DMS153 treated with DMSO at 0.1 percent for 48 hours (cell line): Measurements from ENCODE around the gene RSPH9.
A peak's percentile ranks its signal among the peaks of the same experiment; 100 is the strongest.
"Not testable (repeated sequence)": the region's sequence is repeated elsewhere in the genome, so short reads cannot be mapped to it uniquely, and the experiment has no call there.

ENCODE experiments used
- DNase-seq: peaks from one replicate; lab custom pipeline; 2025; ENCODE audit not compliant: unreplicated experiment; lab: John Stamatoyannopoulos, UW

Gene RSPH9

DNA sequence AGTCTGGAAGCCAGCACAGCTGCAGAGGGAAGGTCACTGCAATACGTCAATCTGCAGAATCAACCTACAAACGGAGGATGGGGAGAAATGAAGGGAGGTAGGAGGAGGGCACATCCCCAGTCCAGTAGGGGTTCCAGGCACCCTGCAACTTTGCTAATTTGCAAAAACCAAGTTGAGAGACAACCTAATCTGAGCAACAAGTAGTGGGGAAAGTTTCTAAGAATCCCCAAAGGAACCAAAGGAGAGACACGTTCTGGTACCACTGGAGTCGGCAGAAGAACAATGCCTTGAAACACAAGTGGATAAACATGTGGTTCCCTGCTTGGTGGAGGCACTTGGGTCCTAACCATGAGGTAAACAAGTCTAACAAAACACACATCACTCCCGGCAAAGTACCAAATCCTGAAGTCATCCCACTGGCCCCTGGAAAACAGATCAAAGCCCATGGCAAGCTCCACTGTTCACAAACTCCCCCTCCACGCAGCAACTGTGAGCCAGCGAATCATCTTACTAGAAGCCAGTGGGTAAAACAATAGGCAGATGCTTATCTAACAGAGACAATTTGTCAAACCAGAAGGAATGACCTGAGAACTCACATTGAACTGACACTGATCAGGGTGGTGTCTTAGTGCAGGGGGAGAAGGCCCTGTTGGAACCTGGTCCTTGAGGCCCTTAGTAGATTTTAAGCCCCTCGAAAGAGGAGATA, 38.0 kb downstream of the RSPH9 start:
- DNase-seq, result no peak

DNA sequence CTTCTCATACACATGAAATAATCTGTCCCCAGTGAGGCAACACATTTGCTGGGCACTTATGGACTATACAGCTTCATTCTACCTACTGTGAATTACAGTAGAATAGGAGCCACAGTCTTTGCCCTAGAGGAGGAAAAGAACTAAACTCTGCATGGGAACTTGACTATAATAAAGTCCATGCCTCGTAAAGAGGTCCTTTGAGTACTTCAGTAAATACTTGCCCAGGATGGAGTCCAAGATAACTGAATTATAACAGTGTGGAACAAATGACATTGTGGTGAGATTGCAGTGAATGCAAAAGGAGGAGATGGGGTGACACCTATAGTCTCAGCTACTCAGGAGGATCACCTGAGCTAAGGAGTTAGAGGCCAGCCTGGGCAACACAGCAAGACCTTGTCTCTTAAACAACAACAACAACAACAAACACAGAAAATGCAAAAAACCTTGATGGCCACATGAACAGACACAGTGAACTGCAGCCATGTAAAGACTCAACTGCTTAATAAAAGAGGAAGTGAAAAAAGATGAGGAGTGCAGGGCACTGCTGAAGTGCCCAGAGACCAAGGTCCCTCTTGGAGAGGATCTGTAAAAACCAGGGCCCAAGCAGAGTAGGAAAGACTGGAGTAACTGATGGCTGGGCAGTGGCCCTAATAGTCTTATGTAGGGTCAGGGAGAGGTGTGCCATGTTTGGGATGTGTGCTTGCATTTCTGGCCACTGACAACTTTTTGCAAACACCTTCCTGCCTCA, 39.0 kb downstream of the RSPH9 start:
- no peak for DNase-seq

DNA sequence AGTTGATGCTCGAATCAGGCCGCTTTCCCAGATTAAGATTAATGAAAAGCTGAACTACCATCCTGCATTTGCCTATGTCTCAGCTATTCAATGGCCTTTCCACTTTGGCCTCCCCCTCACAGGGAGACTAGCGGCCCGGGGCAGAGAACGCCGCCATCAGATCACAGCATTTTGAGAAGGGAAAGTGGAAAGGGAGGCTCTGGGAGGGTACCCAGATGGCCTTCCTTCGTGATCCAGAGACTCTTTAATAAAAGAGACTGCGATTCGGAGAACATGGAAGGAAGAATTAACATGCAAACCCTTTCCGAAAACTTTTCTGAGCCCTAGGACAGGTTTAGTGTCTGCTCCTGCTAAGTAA, 42.2 kb downstream of the RSPH9 start:
- no peak for DNase-seq

DNA sequence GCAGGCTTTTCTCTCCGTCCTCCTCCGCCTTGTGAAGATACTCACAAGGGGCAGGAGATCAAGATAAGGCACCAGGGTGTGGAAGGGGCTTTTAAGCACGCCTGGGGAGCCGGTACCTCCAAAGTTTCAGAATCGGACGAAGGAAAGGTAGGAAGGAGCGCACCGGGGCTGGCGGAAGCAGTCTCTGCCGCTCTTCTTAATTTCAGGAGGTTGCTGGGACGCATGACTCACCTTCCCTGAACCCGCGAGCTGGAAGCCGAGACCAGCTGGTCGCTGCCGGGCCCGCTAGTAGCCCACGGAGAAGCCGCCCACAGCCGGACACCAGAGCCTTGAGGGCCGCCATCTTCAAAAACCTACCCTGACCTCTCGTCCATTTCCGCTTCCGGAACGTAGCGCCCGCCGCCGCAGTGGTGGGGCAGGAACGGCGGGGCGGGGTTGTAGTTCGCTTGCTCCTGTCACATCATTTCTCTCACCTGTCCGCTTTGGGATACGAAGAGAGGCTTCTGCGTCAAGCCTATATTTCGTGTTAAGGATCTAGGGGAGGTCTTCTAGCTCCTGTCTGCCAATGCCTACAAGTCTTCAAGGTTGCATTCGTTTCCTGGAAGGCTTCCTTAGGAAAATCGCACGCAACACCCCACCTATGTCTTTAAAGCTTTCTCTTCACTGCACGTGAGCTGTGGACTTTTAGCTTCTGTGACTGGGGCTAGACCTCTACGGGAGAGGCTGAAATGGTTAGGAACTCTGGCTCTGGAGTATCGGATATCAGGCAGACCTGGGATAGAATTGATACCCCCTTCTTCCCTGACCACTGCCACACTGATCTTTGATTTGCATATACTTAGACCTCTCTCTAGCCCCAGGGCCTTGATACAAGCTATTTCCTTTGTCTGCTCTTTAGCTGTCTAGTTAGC, 42.9 kb downstream of the RSPH9 start, which contains the start of gene MRPS18A:
MRPS18A (minus strand) TSS at position 355 of the 911 bp plus-strand sequence; CDS start at position 343, 12 bp downstream.
- peak; percentile 58 for DNase-seq

DNA sequence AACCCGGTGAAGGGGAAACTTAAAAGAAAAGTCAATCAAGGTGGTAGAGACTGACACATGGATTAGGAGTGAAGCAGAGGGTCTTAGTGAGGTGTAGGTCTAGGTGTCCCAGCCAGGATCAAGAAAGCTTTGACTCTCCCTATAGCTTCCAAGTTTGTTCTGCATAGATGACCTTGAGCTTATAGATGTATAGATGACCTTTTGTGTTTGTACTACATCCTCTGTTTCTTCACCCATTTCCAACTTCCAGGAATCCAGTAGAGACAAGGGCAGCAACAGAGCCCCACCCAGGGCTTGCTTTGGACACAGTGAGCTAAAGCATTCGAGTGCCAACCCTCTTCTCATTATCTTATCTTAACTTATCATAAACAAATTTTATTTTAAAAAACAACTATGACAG, 44.6 kb downstream of the RSPH9 start:
- DNase-seq, result no peak

DNA sequence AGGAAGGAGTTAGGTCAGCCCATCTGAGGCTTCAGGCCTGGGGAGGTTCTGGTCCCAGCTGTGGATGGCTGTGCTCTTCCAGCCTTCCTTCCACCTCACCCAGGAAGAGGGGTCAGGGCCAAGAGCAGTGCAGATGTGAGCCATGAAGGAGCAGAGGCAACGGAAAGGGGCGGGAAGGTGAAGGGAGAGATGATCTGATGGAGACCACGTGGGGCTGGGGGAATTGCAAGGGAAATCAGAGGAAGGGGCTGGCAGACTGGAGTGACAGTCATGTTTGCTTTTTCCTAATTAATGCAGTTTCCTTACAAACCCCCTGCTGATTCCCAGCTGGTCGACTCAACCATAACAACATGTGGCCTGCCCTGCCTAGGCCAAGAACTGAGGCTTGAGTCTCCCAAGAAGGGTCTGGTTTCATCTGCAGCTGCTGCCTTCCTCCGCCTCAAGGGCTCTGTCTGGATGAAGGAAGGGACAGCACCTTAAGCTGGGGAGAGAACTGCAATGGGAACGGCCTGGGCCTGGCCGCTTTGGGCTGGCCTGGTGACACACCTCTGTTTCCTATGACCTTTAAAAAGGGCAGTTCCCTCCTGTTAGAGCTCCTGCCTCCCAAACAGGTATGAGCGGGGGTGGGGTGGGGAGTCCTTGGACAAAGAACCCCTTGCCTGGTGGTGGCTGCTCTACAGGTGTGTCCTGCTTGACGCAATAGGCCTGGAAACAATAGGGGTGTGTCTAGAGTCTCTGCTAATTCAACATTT, 50.6 kb downstream of the RSPH9 start:
- DNase-seq, result peak; percentile 63

DNA sequence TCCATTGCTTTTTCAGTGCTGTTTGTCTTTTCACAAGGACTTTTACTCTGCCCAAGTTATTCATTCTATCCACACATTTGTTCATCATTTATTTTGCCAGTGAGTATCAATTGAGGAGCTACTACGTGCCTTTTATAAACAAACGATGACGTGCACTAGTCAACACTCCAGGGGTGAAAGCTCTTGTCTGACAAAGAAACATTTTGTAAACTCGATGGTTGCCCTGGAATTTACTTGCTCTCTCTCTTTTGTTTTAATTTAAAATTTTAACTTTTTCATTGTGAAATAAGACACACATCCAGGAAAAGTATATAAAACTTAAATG, 51.1 kb downstream of the RSPH9 start:
- no peak for DNase-seq

DNA sequence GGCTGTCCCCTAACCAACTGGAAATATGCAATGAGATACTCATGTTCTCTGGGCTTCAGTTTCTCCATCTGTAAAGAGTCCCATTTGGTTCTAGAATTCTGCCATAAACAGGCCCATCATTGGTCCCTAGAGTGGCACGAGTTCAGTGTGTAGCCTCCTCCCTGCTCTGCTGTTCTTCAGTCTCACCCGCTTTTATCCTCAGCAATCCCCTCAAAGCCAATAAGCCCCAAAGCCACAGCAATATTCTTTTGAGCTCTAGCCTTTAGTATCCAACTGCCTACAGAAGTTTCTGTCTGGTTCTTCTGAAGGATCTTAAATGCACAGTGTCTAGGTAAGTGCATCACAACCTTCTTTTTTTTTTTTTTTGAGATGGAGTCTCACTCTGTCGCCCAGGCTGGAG, 52.6 kb downstream of the RSPH9 start:
- no peak for DNase-seq

DNA sequence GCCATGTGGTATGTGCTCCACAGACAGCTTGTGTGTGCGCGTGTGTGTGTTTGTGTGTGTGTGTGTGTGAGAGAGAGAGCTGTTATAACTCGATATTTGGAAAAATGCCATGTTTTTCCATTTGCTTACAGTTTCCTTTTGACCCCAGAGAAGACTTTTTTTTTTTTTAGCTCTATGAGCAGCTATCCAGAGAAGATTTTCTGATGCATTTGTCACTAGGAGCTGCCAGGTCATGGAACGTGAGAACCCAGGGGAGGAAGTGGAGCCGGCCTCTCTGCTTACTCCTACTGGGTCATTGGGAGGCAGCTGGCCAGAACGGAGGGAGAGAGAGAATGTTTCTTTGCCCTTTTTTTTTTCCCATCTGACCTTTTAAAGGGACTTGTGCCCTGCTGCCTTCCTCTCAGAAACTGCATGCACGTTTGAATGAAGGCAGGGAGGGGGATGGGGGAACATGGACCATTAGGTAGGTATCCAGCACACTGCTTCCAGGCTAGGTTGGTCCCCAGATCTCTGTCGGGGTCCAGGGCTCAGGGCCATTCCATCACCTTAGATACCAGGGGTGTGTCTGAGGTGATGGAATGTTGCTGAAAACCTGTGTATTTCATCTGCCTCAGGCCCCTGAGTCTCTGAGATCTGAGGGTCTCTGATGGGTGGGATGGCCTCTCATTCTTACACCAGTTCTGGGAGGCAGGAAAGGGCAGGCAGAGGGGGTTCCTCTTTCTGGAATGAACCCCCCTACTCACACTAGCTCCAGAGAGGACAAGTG, 53.9 kb downstream of the RSPH9 start:
- DNase-seq, result no peak

DNA sequence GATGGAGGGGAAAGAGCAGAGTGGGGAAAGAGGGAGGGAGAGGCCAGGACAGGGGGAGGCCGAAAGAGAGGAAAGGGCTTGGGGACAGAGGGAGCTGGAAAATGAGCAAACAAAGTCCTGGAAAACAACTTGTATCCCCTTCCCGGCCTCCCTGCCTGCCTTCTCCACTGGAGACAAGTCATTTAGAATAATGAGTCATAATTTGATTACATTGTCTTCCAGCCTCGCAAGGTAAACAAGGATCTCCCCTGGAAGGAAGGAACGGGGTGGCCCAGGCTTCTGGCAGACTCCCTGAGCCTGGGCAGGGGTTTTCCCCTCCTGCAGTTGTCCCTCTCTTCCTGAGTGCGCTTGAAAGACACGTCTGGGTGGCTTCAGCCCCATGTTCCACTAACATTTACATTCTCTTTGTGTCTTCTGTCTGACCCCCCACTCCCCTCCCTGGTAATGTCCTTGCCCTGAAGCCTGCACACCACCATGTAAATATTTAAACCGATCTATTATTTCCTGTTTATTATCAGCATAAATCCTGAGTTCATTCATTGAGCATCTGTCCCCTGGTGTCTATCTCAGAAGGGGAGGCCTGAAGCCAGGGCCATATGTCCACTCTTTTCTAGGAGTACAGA, 54.8 kb downstream of the RSPH9 start:
- DNase-seq, result peak; percentile 56

DNA sequence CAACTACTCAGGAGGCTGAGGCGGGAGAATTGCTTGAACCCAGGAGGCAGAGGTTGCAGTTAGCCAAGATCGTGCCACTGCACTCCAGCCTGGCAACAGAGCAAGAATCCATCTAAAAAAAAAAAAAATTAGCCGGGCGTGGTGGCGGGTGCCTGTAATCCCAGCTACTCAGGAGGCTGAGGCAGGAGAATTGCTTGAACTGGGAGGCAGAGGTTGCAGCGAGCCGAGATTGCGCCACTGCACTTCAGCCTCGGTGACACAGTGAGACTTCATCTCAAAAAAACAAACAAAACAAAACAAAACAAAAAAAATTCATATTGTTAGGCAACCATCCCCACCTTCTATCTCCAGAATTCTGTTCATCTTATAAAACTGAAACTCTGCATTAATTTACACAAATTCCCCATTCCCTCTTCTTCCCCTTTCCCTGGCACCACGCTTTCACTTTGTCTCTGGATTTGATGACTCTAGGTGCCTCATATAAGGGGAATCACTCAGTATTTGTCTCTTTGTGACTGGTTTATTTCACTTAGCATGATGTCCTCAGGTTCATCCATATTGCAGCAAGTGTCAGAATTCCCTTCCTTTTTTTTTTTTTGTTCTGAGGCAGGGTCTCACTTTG, 56.2 kb downstream of the RSPH9 start:
- DNase-seq, result not testable (repeated sequence)

DNA sequence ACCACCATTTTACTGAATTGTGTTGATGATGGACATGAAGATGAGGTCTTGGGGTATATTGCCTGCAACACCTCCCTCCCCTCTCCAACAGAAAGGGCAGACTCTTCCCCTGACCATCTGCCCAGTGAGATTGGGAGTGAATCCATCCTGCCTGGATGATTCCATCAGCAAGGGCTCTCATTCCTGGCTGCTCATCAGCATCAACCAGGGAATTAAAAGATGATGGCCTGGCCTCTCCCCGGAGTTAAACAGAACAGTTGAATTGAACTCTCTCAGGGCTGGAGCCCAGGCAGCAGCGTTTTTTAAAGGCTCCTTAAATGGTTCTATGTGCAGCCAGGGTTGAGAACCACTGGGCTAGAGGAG, 57.3 kb downstream of the RSPH9 start:
- no peak for DNase-seq

DNA sequence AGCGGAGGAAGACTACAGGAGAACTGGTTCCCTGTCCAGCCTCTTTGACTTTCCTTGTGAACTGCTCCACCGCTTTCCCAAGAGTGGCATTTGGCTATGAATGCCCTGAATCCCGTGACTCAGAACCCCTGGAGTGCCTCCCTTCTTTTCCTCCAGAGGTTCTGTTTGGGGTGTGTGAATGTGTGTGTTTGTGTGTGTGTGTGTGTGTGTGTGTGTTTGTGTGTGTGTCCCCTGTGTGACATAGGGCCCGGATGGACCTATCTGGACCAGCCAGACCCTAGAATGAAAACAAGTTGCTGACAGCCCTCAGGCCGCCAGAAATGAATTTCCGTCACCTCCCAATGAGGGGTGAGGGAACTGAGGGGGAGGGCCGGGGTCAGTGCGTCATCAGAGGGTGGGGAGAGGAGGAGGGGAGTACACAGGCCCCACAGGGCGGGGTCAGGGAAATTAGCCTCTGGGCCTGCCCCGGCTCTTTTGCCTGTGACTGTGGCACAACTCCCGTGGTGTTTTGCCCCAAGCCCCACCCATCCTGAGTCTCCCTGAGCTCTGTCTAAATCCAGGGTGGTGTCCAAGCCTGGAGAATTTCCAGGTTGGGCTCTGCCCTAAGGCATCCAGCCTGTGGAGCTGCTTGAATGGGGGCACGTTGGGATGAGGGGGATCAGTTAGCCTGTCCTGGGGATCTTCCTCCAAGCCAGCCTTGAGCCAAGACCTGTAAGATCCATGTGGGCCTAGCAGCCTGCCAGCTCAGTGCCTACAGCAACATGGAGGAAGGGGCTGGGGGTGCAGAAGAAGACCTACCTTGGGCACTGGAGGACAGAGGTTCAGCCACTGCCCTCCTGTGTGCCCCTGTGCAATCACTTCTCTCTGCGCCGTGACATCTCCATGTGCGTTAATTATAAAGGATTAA, 58.0 kb downstream of the RSPH9 start:
- DNase-seq, result peak; percentile 89

DNA sequence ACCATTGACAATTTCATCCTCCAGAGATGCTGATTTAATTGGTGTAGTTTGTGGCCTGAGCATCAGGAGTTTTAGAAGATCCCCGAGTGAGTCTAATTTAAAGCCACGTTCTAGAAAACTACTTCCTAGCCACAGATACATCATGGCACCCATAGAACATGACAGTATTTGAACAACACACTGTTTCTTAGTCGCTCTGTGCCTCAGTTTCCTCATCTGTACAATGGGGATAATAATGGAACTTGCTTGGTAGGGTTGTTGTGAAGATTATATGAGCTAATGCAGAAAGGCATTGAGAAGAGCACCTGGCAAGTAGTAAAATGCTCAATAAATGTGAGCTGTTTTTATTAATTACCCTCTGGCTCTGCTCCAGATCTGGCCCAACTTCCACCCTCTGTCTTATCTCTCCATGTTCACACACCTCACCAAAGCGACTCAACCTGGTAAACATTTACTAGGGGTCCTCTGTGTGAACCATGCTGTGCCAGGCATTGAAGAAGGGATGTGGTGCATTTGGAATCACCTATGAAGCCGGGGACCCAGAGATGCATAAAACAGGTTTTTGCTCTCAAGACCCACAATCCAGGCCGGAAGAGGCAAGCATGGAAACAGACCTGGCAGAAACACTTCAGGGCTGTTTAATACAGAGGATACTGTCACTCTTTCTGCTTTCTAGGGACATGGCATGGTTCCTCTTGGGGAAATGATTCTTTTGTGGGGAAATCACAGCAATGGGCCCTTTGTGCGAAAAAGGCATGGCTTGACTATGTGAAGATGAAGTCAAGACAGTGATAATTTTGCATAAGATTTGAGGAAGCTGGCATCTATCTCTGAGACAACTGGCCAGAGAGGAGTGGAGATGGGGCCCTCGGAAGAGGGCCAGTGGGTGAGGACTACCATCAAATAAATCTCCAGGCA, 58.9 kb downstream of the RSPH9 start:
- DNase-seq, result no peak

DNA sequence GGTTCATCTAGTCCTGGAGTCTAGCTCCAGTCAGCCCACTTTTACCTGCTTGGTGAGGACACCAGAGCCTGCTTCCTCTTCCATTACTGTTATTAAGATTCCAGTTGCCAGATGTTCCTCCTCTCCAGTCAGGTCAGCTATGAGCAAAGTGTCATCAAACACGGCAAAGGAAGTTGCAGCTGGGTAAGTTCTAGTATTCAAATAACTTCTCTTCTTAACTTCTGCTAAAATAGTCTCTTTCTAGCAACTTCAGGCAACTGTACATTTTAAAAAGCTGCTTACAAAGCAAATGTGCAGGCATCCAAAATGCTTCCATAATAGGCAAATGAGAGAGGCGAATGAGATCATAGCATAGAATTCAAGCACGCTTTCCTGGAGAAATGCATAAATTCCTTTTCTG, 61.2 kb downstream of the RSPH9 start:
- DNase-seq, result no peak

DNA sequence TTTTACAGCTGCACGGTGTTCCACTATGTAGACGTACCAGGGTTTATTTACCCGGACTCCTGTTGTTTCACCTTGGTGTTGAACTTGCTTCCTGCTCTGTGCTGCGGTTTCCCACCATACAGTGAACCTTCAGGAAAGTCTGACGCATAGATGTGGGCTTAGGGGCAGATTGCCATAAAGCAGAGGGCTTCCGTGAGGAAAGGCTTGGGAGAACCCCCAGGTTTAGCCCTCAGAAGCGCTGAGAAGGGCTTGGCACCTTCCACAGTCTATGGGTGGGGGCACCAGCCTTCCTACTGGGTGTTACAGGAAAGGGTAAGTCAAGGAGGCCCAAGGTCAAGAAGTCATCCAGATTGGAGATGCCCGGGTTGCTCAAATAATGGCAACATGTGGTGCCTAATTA, 62.0 kb downstream of the RSPH9 start:
- no peak for DNase-seq

DNA sequence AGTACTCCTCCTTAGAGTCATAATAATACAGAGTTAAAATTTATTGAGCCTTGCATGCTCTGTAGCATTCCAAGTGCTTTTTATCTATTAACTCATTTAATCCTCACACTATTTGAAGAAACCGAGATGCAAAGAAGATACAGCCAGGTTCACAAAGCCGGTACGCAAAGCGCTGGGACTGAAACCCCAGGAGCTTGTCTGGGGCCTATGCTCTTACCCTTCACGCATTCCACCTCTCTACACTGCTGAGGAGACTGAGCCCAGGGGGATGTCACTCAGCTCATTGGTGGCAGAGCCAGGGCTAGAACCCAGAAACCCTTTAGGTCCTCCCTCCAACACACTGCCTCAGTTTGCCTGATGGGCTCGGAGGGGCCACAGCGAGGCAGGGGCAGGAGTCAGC, 62.4 kb downstream of the RSPH9 start:
- no peak for DNase-seq
